Activated CD4-positive, alpha-beta T cell treated with anti-CD3 and anti-CD28 coated beads for 4 hours (primary cell): ENCODE measurements around the gene NCKAP5.

Experiments
- DNase-seq, 2 donors: peaks; one replicate each; pipeline ENCODE4 v3.0.0-alpha.2; 2020

NCKAP5 gene

DNA sequence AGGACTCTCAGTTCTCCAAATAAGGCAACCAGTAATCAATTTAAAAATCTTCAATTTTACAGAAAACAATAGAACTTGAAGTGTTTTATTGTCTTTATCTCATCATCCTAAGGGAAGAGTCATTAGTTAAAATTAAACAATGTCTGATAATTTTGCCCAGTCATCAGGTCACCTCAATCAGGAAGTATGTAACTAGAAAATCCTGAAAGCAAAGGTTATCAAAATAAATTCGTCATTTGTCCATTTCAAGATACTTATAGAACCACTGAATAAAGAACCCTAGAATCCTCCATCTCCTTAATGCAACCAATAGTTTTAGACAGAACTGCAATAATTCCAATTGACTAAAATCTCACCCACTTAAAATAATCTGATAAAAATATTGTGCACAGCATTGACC lies 115.2 kb downstream of the NCKAP5 start:
- no peak for DNase-seq

DNA sequence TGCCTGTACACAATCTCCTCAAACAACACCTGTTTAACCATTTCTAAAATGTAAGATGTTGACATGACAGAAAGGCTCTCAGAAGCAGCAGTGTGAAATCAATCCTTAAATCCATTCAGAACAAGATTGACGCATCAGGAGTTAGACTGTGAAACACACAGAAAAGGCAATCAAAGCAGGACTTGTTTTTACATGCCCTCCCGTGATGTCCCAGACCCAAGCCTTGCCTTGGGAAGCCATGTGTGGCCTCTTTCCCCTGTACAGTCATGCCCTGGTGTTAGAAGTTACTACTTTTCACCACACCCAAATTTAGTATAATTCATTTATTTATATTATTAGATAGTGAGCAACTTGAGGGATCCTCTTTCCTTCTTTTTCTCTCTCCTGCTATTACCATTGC lies 115.7 kb downstream of the NCKAP5 start:
- no peak for DNase-seq

DNA sequence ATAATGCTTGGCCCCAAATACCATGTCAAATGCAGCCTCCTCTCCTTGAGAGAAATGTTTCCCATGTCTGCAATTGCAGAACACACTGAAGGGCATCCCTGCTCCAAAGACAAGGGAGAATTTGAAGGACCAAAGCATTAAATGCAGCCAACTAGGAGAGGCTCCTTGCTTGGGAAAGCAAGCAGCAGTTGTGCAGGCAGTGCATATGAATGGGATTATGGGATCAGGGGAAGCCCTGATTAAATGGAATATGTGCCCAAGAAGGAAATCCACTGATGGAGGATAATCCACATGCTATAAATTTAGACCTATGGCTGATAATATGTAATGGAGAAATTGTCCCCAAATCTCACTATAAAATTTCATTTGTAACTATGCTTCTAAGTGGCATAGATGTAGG lies 116.1 kb downstream of the NCKAP5 start:
- no peak for DNase-seq

DNA sequence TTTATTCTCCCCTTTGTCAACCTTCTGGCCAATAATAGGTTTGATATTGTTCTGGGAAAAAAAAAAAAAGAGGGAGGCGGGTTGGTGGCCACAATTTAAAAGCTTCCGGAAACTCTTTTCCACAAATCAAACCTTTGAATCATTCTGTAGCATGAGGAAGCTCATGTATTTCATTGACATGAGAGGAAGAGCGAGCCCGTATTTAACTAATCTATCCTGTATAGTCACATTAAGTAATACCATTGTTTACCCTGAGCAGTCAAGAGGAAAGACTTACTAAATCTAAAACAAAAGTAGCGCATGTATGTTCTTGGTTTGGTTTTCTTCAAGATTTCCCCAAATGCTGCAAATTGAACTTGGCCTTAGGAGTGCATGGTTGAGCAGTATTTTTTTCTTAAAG lies 120.1 kb downstream of the NCKAP5 start:
- no peak for DNase-seq

DNA sequence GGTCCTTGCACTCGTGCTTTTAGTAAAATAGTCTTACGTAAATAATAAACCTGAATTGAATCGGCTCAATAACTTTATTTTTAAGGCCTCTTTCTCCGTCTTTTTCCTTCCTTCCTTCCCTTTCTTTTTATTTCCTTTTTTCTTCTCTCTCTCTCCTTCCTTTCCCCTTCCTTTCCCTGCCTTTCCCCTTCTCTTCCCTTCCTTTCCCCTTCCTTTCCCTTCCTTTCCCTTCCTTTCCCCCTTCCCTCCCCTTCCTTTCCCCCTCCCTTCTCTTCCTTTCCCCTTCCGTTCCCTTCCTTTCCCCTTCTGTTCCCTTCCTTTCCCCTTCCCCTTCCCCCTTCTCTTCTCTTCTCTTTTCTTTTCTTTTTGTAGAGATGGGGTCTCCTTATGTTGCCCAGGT lies 121.0 kb downstream of the NCKAP5 start:
- no peak for DNase-seq

DNA sequence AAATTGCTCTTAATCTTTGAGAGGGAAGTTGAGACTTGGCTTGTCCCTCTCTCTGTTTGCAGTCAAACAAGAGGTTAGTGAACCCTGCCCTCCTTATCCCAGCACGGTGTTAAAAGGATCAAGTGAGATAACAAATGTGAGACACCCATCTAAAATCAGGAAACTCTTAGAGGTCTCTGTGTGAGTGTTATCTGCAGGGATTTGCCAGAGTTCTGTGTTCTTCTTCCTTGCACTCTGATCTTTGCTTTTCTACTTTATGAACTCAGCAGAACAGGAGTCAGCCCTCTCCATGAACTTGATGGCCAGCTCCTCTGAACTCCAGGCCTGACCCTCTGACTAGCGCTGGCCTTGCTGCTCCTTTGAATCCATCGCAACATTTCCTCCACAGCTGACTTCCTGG lies 123.8 kb downstream of the NCKAP5 start:
- DNase-seq = no peak

DNA sequence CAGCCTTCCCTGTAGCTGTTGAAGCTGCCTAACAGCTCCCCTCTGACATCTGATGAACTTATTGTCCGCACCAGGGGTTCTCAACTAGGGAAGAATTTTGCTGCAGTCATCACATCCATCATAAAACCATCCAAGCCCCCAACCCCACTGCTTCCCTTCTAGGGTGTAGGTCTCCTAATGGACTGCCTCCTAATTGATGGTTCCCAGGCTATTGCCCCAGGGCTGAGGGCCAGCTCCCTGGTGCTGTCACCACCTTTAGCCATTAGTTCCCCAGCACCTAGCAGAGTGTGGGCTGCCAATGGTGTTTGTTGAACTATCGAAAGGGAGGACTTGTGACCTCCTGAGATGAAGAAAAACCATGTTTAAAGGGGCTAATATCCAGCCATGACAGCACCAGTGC lies 125.9 kb downstream of the NCKAP5 start:
- DNase-seq = no peak

DNA sequence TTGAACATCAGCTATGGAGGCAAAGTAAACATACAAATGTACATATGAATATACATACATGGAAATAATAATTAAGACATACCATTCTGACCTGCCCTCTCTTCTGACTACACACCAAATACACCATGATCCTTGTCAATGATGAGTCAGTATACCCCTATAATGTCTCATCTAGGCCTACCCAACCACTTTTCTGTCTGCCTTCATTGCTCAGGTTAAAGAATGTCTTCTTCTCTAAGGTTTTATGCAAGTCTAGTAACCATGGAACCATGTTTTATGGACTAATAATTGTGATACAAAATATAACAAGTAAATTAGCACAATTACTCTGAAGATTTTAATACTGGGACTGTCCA lies 128.7 kb downstream of the NCKAP5 start:
- DNase-seq = no peak

DNA sequence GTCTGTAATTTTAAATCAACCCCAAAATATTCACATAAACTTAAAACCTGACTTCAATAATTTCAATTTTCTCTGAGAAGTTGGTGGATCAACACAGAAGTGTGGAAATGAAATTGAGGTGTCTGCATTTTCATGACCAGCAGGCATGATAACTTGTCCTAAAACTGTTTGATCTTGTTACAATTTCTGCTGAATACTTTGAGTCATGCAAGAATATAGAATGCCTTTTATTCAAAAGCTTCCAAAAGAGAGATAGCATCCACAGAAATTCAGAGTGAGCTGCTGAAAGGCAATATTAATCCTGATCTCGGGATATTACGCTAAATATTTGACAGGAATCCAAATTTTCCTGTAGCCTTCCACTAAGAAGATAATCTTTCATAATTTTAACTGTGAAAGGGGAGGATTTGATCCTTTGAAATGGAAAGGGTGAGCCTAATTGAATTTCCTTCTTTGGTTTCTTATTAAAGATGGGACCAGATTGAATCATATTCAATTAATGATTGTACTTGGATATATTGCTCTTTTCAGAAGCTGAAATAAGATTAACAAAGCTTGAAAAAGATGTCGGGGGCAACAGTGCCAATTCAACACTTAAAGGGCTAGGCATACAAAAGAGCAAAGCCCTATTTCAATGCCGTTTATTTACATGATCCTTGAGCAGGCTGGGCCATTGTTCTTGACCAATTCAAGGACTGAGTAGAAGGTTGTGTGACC lies 129.3 kb downstream of the NCKAP5 start:
- DNase-seq = no peak

DNA sequence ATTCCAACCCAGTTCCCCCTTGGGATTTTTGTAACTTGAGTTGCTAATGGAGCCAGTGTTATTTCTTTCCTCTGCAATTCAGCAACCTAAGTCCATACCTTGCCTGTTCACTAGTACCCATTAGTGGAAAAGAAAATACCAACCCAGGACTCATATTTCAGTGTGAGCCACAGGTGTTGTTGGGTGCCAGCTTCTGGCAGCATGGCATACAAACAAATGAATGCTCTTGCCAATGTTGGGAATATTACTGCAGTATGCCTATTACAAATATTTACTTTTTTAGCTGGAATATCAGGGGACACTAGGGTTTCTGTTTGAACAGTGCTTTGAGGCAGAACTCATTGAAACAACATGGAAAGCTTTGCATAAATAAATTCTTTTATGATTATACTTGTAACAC lies 130.2 kb downstream of the NCKAP5 start:
- no peak for DNase-seq

DNA sequence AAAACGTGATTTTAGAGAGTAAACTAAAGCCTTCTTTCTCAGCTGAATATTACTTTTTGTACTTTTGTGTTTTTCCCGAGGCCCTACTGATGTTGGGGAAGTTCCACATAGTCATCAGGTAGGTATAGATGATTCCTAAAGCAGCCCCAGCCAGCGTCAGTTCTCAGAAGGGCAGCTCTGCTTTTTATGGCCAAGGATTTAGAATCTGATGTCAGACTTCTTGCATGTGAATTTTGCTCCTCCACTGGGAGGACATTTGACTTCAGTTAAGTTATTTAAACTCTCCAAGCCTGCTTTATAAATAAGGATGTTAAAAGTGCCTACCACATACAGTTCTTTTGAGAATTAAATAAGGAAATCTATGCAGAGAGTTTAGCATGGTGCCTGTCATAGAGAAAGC lies 130.8 kb downstream of the NCKAP5 start:
- no peak for DNase-seq

DNA sequence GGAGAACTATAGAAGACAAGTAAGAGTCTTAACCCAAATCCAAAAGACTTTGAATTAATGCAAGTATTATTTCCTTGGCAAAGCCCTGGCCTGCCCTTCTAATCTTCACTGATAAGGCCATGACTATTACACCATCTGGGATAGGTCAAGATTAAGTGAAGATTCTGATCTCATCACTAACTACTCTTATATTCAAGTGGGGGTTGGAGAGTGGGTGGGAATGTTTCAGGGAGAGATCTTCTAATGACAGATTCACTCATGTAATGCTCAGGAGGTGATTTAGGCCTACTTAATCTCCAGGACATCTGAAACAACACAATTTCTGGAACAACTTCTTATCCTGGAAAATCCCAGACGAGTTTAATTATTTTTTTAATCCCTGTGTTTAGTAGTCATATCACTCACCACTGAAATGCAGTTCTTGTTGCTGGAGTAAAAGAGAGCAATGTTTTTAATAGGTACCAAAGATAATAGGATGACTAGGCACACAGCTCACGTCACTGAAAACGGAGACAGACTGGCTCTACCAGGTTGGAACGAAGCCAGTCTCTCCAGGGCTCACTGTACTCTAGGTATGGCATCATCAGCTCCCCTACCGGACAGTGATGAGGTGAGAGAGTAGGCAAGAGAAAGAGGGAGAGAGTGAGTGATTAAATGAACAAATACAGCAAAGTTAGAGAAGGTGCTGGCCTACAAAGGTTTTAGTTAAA lies 133.1 kb downstream of the NCKAP5 start:
- DNase-seq = no peak

DNA sequence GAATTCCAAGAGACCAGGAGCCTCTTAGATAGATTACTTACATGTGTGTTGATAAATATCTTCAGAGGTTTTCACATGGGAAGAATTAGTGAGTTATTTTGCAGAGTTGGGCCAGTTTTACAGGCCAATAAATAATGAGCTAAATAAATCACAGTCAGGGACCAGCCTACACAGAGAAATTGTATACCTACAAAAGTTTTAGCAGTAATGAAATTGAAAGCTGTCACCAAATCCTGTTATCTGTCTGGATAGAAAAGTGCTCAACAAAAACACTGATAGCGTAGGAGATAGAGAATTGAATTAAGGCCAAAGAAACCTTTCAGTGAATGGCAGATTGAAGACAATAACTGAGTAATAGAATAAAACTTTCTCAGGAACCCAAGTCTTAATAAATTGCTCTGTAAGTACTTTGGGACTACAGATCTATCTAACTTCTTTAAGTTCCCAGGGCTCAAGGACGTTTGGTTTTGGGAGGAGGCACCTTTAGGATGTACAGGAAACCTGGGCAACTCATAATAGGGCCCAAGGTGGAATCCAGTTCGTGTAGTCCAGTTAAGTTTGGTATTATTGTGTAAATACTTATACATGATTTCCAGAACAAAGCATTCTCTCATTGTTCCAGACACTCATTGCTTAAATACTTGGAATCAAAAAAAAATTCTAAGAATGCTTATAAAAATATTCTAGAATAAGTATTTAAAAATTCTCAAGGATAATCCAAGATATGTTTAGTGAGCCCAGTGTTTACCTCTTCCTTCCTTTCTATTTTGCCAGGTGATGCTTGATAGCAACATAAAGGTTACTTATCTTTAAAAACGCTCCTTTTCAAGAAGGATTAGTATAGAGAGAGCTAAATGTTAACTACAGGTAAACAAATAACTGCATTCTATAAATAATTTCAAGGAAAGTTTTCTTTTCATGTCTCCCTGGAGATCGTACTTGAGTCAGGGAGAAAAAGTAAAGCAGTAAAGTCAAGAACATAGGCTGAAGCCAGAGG lies 134.5 kb downstream of the NCKAP5 start:
- DNase-seq = no peak

DNA sequence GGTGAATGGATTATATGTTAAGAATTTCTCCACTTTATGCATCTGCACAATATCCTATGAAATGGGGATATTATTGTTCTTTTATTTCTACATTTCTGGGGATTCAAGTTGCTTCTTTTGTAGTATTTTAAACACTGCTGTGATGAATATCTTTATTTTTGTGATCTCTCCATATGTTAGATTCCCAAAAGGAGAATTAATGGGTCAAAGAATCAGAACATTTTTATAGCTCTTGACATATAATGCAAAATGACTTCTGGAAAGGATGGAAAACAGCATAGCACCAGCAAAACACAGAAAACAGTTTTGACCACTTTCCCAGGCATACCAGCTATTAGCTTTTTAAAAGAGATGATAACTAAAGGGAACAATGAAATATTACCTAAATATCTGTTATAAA lies 135.5 kb downstream of the NCKAP5 start:
- no peak for DNase-seq

DNA sequence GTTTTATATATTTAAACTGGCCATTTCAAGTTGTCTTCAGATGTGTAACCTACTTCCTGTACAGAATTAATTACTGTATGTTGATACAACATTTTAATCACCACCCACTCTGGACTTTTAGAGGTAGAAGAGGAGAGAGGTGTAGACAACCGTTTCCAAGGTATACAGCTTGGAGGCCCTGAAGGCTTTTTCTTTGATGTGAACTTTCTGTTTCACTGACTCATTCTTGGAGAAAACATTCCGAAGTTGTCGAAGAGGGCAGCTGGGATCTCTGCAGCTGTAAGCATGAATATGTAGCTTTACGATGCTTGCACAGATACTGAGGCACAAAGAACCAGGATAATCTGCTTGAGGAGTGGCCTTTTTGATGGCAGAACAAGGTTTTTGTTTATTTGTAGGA lies 137.0 kb downstream of the NCKAP5 start:
- no peak for DNase-seq

DNA sequence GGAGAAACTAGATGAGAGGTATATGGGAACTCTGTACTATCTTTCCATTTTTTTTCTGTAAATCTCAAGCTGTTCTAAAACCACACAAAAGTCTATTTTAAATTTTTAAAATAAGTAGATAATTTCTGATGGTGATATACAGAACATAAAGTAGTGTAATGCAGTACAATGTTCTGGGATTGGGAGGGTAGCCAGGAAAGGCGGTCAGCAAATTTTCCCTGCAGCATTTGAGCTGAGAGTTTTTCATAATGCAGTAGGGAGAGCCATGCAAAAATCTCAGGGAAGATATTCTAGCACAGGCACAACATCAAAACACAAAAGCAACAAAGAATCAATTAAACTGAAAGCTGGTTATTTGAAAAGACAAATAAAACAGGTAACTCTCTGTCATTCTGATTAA lies 141.5 kb downstream of the NCKAP5 start:
- no peak for DNase-seq

DNA sequence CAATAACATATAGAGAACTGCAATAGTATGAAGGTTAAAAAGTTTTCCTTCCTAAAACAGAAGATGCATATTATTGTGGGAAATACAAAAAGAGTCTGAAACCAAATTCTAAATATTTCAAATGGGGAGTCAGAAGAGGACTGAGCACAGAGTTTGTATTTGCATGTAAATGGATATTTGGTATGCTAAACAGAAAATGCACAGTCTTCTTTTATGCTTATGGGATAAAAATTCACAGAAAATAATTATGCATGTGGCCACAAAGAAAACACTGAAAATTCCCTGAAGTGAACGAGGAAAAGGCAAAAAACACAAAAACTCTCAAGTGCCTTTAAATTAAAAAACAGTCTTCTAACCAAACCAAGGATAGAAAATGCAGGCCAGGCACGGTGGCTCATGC lies 142.7 kb downstream of the NCKAP5 start:
- DNase-seq = no peak

DNA sequence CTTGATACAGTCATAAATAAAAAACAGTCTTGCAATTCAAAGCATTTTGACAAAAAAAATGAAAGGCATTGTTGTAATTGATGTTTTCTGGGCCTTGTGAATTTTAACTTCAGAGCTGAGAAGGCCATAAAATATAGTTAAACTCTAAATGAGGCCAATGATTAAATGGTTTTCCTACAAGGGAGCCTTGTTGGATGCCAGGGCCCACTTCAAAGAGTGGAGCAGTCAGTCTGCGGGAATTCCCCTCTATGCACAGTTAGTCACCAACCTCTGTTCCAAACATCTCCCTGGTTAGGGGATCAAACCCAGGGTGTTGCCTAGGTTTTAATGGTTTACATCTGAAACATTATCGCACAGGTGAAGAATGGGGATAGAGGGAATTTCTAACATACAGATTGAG lies 143.4 kb downstream of the NCKAP5 start:
- no peak for DNase-seq

DNA sequence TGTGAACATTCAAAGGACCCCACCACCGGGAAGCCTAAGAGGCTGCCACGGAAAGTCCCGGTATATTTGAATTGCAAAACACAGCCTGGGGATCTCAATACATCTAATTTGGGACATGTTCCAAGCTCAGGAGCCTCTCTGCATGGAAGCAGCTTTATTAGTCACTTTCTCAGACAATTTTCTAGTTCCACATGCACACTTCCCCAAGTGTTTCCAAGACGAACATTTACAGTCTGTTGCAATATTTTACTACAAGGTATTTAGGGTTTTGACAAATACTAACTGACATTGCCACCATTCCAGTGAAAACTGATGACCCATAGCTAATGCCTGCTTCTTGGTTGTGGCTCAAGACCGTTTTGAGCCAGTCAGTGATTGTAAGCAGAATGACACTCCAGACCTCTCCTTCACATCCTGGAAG lies 145.3 kb downstream of the NCKAP5 start:
- no peak for DNase-seq

DNA sequence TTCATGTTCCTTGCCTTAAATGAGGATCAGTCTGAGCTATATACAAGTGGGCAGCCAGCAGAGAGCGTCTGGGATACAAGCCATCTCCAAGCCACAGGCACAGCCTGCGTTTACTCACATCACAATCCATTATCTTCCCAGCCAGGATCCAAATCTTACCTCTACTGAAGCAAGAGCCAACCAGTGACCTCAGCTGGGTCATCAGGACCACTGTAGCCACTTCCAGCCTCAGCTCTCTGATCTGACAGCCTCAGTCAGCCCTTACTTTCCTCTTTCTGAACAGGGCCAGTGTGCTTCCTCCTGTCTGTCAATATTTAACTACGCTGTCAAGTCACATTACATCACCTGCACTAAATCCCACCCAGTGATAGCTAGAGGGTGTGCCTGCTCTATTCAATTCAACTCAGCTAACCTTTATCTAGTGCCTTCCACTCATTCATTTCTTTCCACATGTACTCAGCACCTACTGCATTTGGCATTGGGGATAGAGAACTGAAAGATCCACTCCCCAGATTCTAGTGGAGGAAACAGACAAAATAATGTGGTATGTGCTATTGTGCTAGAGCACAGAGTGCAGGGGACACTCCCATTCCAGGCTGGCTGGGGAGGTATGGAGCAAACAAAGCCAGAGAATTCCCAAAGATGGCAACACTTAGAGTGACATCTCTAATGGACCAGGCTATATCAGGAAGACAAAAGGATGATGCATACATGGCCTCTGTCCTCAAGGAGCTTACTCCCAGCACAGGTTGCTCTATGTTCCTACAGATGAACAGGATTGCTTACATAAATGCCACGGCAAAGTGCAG lies 146.5 kb downstream of the NCKAP5 start:
- DNase-seq = no peak

DNA sequence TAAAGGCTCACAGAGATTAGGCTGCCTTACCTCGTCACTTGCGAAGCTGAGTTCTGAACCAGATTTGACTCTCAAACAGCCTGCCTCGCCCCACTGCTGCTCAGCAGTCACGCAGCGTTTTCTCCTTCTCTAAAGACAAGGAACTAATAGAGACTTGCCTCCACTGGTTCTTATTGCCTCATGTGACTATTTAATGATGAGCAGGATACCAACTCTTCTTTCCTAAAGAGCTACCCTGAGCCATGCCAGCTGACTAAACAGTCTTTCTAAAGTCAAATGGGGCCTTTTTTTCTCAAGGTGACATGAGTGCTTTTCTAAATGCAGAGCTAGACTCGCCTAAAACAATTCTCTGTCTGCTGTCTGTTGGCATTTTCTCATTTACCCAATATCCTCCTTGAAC lies 147.5 kb downstream of the NCKAP5 start:
- no peak for DNase-seq

DNA sequence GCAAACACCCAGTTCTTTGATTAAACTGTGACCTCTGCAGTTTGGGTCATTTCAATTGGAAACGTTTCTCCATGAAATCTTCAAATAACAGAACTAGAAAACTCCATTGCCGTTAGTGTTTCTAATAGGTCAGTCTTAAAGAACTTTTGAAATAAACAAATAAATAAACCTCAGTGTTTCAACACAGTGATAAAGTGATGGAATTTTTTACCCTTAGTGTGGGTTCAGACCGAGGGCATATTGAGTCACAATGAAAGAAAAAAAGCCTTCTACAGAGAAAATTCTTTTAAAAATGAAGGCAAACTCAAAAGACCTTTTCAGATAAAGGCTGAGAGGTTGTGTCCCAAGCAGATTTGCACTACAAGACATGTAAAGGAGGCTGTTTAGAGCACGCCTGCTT lies 149.6 kb downstream of the NCKAP5 start:
- no peak for DNase-seq

DNA sequence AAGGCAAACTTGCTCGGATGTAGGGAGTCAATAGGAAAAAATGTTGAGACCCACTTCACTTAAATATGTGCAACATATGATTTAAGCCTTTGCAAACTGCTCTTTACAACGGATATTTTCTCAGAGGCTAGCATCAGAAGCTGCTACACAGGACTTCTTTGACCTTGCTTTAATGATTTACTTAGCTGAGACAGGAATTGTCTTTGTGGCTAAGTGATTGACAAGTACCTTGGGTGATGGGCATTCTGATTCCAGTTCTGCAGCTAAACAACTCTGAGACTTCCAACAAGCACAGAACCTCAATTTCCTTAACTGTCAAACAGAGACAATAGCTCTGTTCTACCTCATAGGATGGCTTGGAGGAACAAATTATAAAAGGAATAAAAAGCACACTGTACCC lies 150.2 kb downstream of the NCKAP5 start:
- DNase-seq = no peak
